NK-92 (cell line): ENCODE measurements around the gene ACP2.
"Not testable (repeated sequence)": the region's sequence is repeated elsewhere in the genome, so short reads cannot be mapped to it uniquely, and the experiment has no call there.

Experiments
- DNase-seq: peaks from one replicate; lab custom pipeline; 2025; ENCODE audit not compliant: unreplicated experiment; lab: John Stamatoyannopoulos, UW

The ACP2 gene

DNA sequence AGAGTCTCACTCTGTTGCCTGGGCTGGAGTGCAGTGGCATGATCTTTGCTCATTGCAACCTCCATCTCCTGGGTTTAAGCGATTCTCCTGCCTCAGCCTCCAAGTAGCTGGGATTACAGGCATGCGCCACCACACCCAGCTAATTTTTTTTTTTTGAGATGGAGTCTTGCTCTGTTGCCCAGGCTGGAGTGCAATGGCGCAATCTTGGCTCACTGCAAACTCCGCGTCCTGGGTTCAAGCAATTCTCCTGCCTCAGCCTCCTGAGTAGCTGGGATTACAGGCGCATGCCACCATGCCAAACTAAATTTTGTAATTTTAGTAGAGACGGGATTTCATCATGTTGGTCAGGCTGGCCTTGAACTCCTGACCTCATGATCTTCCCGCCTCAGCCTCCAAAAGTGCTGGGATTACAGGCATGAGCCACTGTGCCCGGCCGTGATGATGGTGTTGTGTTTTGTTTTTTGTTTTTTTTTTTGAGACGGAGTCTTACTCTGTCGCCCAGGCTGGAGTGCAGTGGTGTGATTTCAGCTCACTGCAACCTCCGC lies 40.5 kb downstream of the ACP2 start:
- DNase-seq, result not testable (repeated sequence)

DNA sequence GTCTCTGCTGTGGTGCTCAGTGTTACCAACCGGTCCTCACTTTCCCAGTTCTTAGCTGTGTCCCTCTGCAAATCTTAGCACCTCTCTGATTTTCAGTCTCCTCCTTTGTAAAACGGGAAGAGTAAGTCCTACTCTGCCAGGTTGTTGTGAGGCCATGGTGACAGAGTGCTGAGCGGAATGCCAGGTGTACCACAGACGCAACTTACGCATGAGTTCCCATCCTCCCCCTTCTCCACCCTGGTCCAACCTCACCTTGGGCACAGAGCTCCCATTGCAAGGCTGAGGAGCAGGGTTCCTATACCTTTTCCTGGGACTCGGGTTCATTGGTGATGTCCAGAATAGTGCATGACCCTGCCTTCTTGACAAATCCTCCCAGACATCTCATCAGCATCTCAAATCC lies 41.2 kb downstream of the ACP2 start:
- no peak for DNase-seq

GRCh38 chr11:47206577-47206976 lies 42.0 kb downstream of the ACP2 start:
- not testable (repeated sequence) for DNase-seq

GRCh38 chr11:47204637-47204989 lies 44.0 kb downstream of the ACP2 start:
- no peak for DNase-seq

DNA sequence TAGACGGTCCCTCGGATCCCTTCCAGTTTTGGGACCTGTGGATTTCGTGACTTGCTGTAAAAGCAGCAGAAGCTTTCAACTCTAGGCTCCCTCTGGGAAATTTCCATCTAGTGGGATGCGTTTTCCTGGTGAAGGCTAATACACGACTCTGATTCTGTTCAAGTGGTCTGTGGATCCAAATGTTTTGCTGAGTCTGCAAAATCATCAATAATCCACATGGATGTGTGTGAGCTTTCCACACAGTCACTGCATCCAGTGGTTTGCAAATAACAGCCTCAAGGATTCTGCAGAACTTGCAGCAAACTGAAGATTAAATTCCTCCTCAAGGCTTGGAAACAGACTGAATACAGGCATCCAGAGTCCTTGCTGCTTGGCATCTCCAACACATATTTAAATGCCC lies 46.0 kb downstream of the ACP2 start:
- DNase-seq, result no peak

DNA sequence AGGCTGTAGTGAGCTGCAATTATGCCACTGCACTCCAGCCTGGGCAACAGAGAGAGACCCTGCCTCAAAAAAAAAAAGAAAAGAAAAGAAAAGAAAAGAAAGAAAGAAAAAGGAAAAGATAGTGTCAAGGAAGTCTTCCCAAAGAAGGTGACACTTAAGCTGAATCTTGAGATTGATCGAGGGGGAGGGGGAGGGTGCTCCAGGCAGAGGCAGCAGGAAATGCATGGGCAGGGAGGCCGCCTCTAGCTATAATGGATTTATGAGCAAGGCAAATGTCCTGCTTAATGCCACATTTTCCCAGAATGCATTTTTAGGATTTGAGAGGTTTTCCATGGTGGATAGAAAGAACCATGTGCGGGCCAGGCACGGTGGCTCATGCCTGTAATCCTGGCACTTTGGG lies 47.6 kb downstream of the ACP2 start:
- DNase-seq, result no peak

DNA sequence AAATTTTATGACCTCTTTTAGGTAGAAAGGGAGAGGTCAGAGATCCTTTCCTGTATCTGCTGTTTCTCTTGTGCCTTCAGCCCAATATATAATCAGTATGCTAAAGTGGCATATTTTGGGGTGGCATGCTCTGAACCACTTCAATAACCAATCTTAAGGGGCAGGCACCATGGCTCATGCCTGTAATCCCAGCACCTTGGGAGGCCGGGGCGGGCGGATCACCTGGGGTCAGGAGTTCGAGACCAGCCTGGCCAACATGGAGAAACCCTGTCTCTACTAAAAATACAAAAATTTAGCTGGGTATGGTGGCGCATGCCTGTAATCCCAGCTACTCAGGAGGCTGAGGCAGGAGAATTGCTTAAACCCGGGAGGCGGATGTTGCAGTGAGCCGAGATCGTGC lies 50.5 kb downstream of the ACP2 start:
- not testable (repeated sequence) for DNase-seq

- DNase-seq, result no peak
These were observed 56.5 kb downstream of the ACP2 start for GRCh38 chr11:47192111-47192510.

DNA sequence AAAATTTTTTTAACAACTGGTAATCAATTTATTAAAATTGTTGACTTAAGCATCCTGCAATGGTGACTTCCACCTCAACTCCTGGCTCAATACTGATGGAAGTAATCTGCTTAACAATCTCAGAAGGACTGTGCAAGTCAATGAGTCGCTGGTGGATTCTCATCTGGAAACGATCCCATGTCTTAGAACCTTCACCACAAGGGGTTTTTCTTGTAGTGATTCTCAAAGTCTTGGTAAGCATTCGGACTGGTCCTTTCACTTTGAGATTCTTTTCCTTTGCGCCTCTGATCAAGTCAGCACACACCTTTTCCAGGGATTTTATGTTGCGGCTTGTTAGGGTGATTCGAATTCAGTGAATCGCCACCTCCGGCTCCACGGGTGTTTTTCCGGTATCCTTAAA lies 57.5 kb downstream of the ACP2 start:
- DNase-seq, result not testable (repeated sequence)
